ENCODE results near the gene UBA1.

- no peak for TF ChIP-seq CTCF (IDR thresholded peaks at IDR 0.05)
- no peak for TF ChIP-seq POLR2AphosphoS5 (IDR thresholded peaks at IDR 0.05)
Measured at GRCh38 chrX:47172549-47172948, 21.1 kb upstream of the UBA1 start.

Data from esophagus muscularis mucosa (tissue), 3 donors.